HG03457 (cell line): Measurements from ENCODE around the gene CFAP221.
"Not testable (repeated sequence)": the region's sequence is repeated elsewhere in the genome, so short reads cannot be mapped to it uniquely, and the experiment has no call there.

ENCODE experiments used
- ATAC-seq: cut with Tn5 transposase; IDR thresholded peaks from one replicate; pipeline ENCODE4 v1.9.1; 2021; ENCODE audit warnings: moderate number of reproducible peaks; ENCODE audit not compliant: unreplicated experiment

CFAP221 gene

GRCh38 chr2:119584469-119584868 is 40.2 kb downstream of the CFAP221 start:
- no peak for ATAC-seq

GRCh38 chr2:119586085-119586484 is 41.8 kb downstream of the CFAP221 start:
- no peak for ATAC-seq

- no peak for ATAC-seq
Measured at GRCh38 chr2:119590873-119591272, 46.6 kb downstream of the CFAP221 start.

- no peak for ATAC-seq
Measured at GRCh38 chr2:119591523-119591922, 47.3 kb downstream of the CFAP221 start.

- ATAC-seq: no peak
Measured at GRCh38 chr2:119592436-119592835, 48.2 kb downstream of the CFAP221 start.

- no peak for ATAC-seq
Measured at GRCh38 chr2:119596638-119597037, 52.4 kb downstream of the CFAP221 start.

- no peak for ATAC-seq
Measured at GRCh38 chr2:119598596-119599263, 54.5 kb downstream of the CFAP221 start.

GRCh38 chr2:119599384-119599783 is 55.1 kb downstream of the CFAP221 start:
- no peak for ATAC-seq

- no peak for ATAC-seq
Measured at GRCh38 chr2:119605096-119605495, 60.8 kb downstream of the CFAP221 start.

- ATAC-seq: no peak
Measured at GRCh38 chr2:119606674-119607073, 62.4 kb downstream of the CFAP221 start.

- ATAC-seq: no peak
Measured at GRCh38 chr2:119608553-119608952, 64.3 kb downstream of the CFAP221 start.

GRCh38 chr2:119609337-119609736 is 65.1 kb downstream of the CFAP221 start:
- no peak for ATAC-seq

GRCh38 chr2:119614140-119614539 is 69.9 kb downstream of the CFAP221 start:
- ATAC-seq: not testable (repeated sequence)

- no peak for ATAC-seq
Measured at GRCh38 chr2:119616421-119616820, 72.2 kb downstream of the CFAP221 start.

GRCh38 chr2:119617455-119617854 is 73.2 kb downstream of the CFAP221 start:
- no peak for ATAC-seq

- not testable (repeated sequence) for ATAC-seq
Measured at GRCh38 chr2:119618725-119619124, 74.5 kb downstream of the CFAP221 start.

- ATAC-seq: no peak
Measured at GRCh38 chr2:119625226-119625625, 81.0 kb downstream of the CFAP221 start.

GRCh38 chr2:119629323-119629825 is 85.1 kb downstream of the CFAP221 start:
- no peak for ATAC-seq

- no peak for ATAC-seq
Measured at GRCh38 chr2:119630121-119630520, 85.9 kb downstream of the CFAP221 start.

GRCh38 chr2:119637371-119637770 is 93.1 kb downstream of the CFAP221 start:
- ATAC-seq: no peak

GRCh38 chr2:119638246-119638645 is 94.0 kb downstream of the CFAP221 start:
- ATAC-seq: no peak

- no peak for ATAC-seq
Measured at GRCh38 chr2:119638685-119639554, 94.7 kb downstream of the CFAP221 start.
